ENCODE measurements around the gene GALNT15.

The GALNT15 gene

GRCh38 chr3:16203031-16203430 lies 28.6 kb downstream of the GALNT15 start:
- Histone ChIP-seq H3K27me3 (ENCODE audit: control insufficient read depth, insufficient read depth, low read length, poor library complexity, severe bottlenecking) (no peaks in the 10 kb centered on the region), H3K4me3 (ENCODE audit: insufficient read depth, low read depth, low read length) (no peak overlapping the region), H3K9me3 (ENCODE audit: control insufficient read depth, low read length) (no peaks in the 10 kb centered on the region), H3K4me1 (ENCODE audit: control insufficient read depth, insufficient read depth, low read length) (peaks cover 10% of the 10 kb centered on the region), H3K36me3 (ENCODE audit: control insufficient read depth, insufficient read depth, low read length) (no peaks in the 10 kb centered on the region), H3K27ac (ENCODE audit: insufficient read depth, low read depth, low read length, poor library complexity, severe bottlenecking) (no peak overlapping the region)
- 82 to 83% methylated on average over 4 of the region's 4 CpGs for WGBS, 2 experiments

- Histone ChIP-seq H3K27ac (ENCODE audit: insufficient read depth, low read depth, low read length, poor library complexity, severe bottlenecking) (no peak overlapping the region), H3K9me3 (ENCODE audit: control insufficient read depth, low read length) (no peaks in the 10 kb centered on the region), H3K36me3 (ENCODE audit: control insufficient read depth, insufficient read depth, low read length) (no peaks in the 10 kb centered on the region), H3K27me3 (ENCODE audit: control insufficient read depth, insufficient read depth, low read length, poor library complexity, severe bottlenecking) (no peaks in the 10 kb centered on the region), H3K4me1 (ENCODE audit: control insufficient read depth, insufficient read depth, low read length) (peaks cover 10% of the 10 kb centered on the region), H3K4me3 (ENCODE audit: insufficient read depth, low read depth, low read length) (no peak overlapping the region)
- WGBS, 2 experiments = 65 to 71% methylated on average over 6 of the region's 6 CpGs
Measured at GRCh38 chr3:16203671-16204629, 29.5 kb downstream of the GALNT15 start.

GRCh38 chr3:16204751-16205150 lies 30.3 kb downstream of the GALNT15 start:
- Histone ChIP-seq H3K4me3 (ENCODE audit: insufficient read depth, low read depth, low read length) (no peak overlapping the region), H3K4me1 (ENCODE audit: control insufficient read depth, insufficient read depth, low read length) (peaks cover 10% of the 10 kb centered on the region), H3K27ac (ENCODE audit: insufficient read depth, low read depth, low read length, poor library complexity, severe bottlenecking) (no peak overlapping the region), H3K9me3 (ENCODE audit: control insufficient read depth, low read length) (no peaks in the 10 kb centered on the region), H3K36me3 (ENCODE audit: control insufficient read depth, insufficient read depth, low read length) (no peaks in the 10 kb centered on the region), H3K27me3 (ENCODE audit: control insufficient read depth, insufficient read depth, low read length, poor library complexity, severe bottlenecking) (no peaks in the 10 kb centered on the region)
- WGBS, 2 experiments = 95 to 97% methylated on average over 14 of the region's 14 CpGs

GRCh38 chr3:16205156-16205870 lies 30.8 kb downstream of the GALNT15 start:
- Histone ChIP-seq H3K36me3 (ENCODE audit: control insufficient read depth, insufficient read depth, low read length) (no peaks in the 10 kb centered on the region), H3K27ac (ENCODE audit: insufficient read depth, low read depth, low read length, poor library complexity, severe bottlenecking) (no peak overlapping the region), H3K4me3 (ENCODE audit: insufficient read depth, low read depth, low read length) (no peak overlapping the region), H3K27me3 (ENCODE audit: control insufficient read depth, insufficient read depth, low read length, poor library complexity, severe bottlenecking) (no peaks in the 10 kb centered on the region), H3K9me3 (ENCODE audit: control insufficient read depth, low read length) (no peaks in the 10 kb centered on the region), H3K4me1 (ENCODE audit: control insufficient read depth, insufficient read depth, low read length) (peaks cover 10% of the 10 kb centered on the region)
- 89 to 95% methylated on average over 10 to 11 of the region's 11 CpGs for WGBS, 2 experiments

- no peaks in the 10 kb centered on the region for H3K36me3 ChIP-seq (ENCODE audit: control insufficient read depth, insufficient read depth, low read length)
- no peak overlapping the region for H3K27ac ChIP-seq (ENCODE audit: insufficient read depth, low read depth, low read length, poor library complexity, severe bottlenecking)
- no peak overlapping the region for H3K4me3 ChIP-seq (ENCODE audit: insufficient read depth, low read depth, low read length)
- no peaks in the 10 kb centered on the region for H3K9me3 ChIP-seq (ENCODE audit: control insufficient read depth, low read length)
- no peaks in the 10 kb centered on the region for H3K27me3 ChIP-seq (ENCODE audit: control insufficient read depth, insufficient read depth, low read length, poor library complexity, severe bottlenecking)
- peaks cover 10% of the 10 kb centered on the region for H3K4me1 ChIP-seq (ENCODE audit: control insufficient read depth, insufficient read depth, low read length)
Measured at GRCh38 chr3:16207031-16207430, 32.6 kb downstream of the GALNT15 start.

GRCh38 chr3:16211176-16211904 lies 36.9 kb downstream of the GALNT15 start:
- WGBS, 2 experiments = 87 to 93% methylated on average over 9 of the region's 9 CpGs

GRCh38 chr3:16214366-16214765 lies 39.9 kb downstream of the GALNT15 start:
- Histone ChIP-seq H3K36me3 (ENCODE audit: control insufficient read depth, insufficient read depth, low read length) (no peaks in the 10 kb centered on the region), H3K4me3 (ENCODE audit: insufficient read depth, low read depth, low read length) (no peak overlapping the region), H3K27me3 (ENCODE audit: control insufficient read depth, insufficient read depth, low read length, poor library complexity, severe bottlenecking) (no peaks in the 10 kb centered on the region), H3K27ac (ENCODE audit: insufficient read depth, low read depth, low read length, poor library complexity, severe bottlenecking) (no peak overlapping the region), H3K9me3 (ENCODE audit: control insufficient read depth, low read length) (no peaks in the 10 kb centered on the region), H3K4me1 (ENCODE audit: control insufficient read depth, insufficient read depth, low read length) (no peaks in the 10 kb centered on the region)
- WGBS, 2 experiments = 77 to 85% methylated on average over 4 of the region's 4 CpGs

More at GRCh38 chr3:16211176-16211904, 36.9 kb downstream of the GALNT15 start:
- Histone ChIP-seq H3K9me3 (ENCODE audit: control insufficient read depth, low read length) (no peaks in the 10 kb centered on the region), H3K36me3 (ENCODE audit: control insufficient read depth, insufficient read depth, low read length) (no peaks in the 10 kb centered on the region), H3K27me3 (ENCODE audit: control insufficient read depth, insufficient read depth, low read length, poor library complexity, severe bottlenecking) (no peaks in the 10 kb centered on the region), H3K4me3 (ENCODE audit: insufficient read depth, low read depth, low read length) (no peak overlapping the region), H3K27ac (ENCODE audit: insufficient read depth, low read depth, low read length, poor library complexity, severe bottlenecking) (no peak overlapping the region), H3K4me1 (ENCODE audit: control insufficient read depth, insufficient read depth, low read length) (no peaks in the 10 kb centered on the region)

- Histone ChIP-seq H3K36me3 (ENCODE audit: control insufficient read depth, insufficient read depth, low read length) (no peaks in the 10 kb centered on the region), H3K27ac (ENCODE audit: insufficient read depth, low read depth, low read length, poor library complexity, severe bottlenecking) (no peak overlapping the region), H3K4me3 (ENCODE audit: insufficient read depth, low read depth, low read length) (no peak overlapping the region)
Measured at GRCh38 chr3:16216373-16216935, 42.0 kb downstream of the GALNT15 start.

GRCh38 chr3:16219777-16220176 lies 45.3 kb downstream of the GALNT15 start:
- WGBS, 2 experiments = 90 to 91% methylated on average over 3 of the region's 3 CpGs
- H3K4me3 ChIP-seq (ENCODE audit: insufficient read depth, low read depth, low read length) = no peak overlapping the region
- no peaks in the 10 kb centered on the region for H3K36me3 ChIP-seq (ENCODE audit: control insufficient read depth, insufficient read depth, low read length)
- H3K4me1 ChIP-seq (ENCODE audit: control insufficient read depth, insufficient read depth, low read length) = no peaks in the 10 kb centered on the region
- H3K27ac ChIP-seq (ENCODE audit: insufficient read depth, low read depth, low read length, poor library complexity, severe bottlenecking) = no peak overlapping the region
- no peaks in the 10 kb centered on the region for H3K9me3 ChIP-seq (ENCODE audit: control insufficient read depth, low read length)
- no peaks in the 10 kb centered on the region for H3K27me3 ChIP-seq (ENCODE audit: control insufficient read depth, insufficient read depth, low read length, poor library complexity, severe bottlenecking)

More at GRCh38 chr3:16216373-16216935, 42.0 kb downstream of the GALNT15 start:
- Histone ChIP-seq H3K27me3 (ENCODE audit: control insufficient read depth, insufficient read depth, low read length, poor library complexity, severe bottlenecking) (no peaks in the 10 kb centered on the region), H3K9me3 (ENCODE audit: control insufficient read depth, low read length) (no peaks in the 10 kb centered on the region), H3K4me1 (ENCODE audit: control insufficient read depth, insufficient read depth, low read length) (no peaks in the 10 kb centered on the region)
- 92 to 95% methylated on average over 17 of the region's 17 CpGs for WGBS, 2 experiments
